Thyroid gland (tissue), 4 donors: Measurements from ENCODE around the gene MXI1. TPM values are rescaled to one million over a fixed set of nuclear protein-coding genes. Genes with fewer than 3 reads are reported as not detected.
A peak's percentile ranks its signal among the peaks of the same experiment; 100 is the strongest.

Experiments used
- DNase-seq, 2 donors: peaks; one replicate each; pipeline ENCODE4 v3.0.0-alpha.2; 2019
- H3K27ac ChIP-seq, 3 donors: fragments of 200-600 bp; sonication (generic); 1 replicate in 2 of 3; 2 replicates in 1 of 3; pipeline ENCODE4 v1.5.1; 2016 to 2019; ENCODE audit warnings: mild to moderate bottlenecking in 1 of 3, moderate library complexity in 1 of 3
- H3K27me3 ChIP-seq: fragments of 200-600 bp; sonication (generic); one replicate; pipeline ENCODE4 v1.5.1; 2019
- H3K36me3 ChIP-seq, 2 donors: fragments of 200-600 bp; sonication (generic); one replicate each; pipeline ENCODE4 v1.5.1; 2016 to 2019
- H3K4me1 ChIP-seq, 2 donors: fragments of 200-600 bp; sonication (generic); one replicate each; pipeline ENCODE4 v1.5.1; 2017 to 2019
- H3K4me3 ChIP-seq, 3 donors: fragments of 200-600 bp; sonication (generic); replicated peaks in 1 of 3; 1 replicate in 2 of 3; 2 replicates in 1 of 3; pipeline ENCODE4 v1.5.1; 2016; ENCODE audit warnings: mild to moderate bottlenecking in 1 of 3
- H3K9me3 ChIP-seq: fragments of 200-600 bp; sonication (generic); one replicate; pipeline ENCODE4 v1.5.1; 2017
- POLR2A ChIP-seq, 2 donors: fragments of 450-650 bp; IDR thresholded peaks; one replicate each; pipeline ENCODE4 v1.6.1; 2017; ENCODE audit warnings: antibody characterized with exemption in 2 of 2, mild to moderate bottlenecking in 2 of 2, moderate library complexity in 1 of 2
- WGBS, 2 donors: methylation state at CpG; one replicate each; pipeline ENCODE4 v1.1.5; 2017; 5-methylcytosine and 5-hydroxymethylcytosine counted together
- intact Hi-C: fragments of 100-400 bp; cut with DNase I; formaldehyde crosslinking; loops from one replicate; pipeline ENCODE4 v1.15.1; 2023
- total RNA-seq, 4 donors: library from RNA; depleted of rRNA; stranded (reverse); fragments of >200 nt; gene quantifications; one replicate each; pipeline ENCODE4 v1.2.3, GENCODE V29; 2016
- TF ChIP-seq, protein P1 (sequence below), 6 experiments: fragments of 200-600 bp in 3 of 6; fragments of 450-650 bp in 3 of 6; sonication (generic) in 3 of 6; IDR thresholded peaks; one replicate each; pipeline ENCODE4 v1.5.1; 2016 to 2019; ENCODE audit warnings: antibody characterized with exemption in 6 of 6, mild to moderate bottlenecking in 2 of 6, inconsistent platforms in 1 of 6, moderate library complexity in 1 of 6

Gene MXI1
- total RNA-seq, 4 donors from 2014 or later, result 51.2 to 136 (median 59.6) TPM

DNA sequence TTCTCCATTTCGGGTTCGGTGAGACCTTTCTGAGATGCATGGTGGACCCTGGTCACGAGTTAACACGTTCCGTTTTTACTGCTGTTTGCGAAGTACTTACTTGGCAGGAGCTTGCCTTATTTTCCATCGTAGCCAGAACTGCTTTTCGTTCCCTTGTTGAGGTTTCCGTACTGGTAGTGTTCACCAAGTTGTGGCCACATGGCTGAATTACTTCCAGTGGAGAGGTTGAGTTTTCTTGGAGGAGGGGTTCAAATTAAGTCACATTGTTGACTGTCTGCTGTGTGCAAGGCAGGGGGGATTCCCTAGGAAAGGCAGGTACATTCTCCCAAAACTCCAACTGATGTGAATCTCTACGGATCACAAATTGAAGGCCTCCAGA lies 4.0 kb downstream of the MXI1 start:
- Histone ChIP-seq H3K36me3 (no peaks in the 10 kb centered on the region), H3K27me3 (no peaks in the 10 kb centered on the region), H3K4me3 (peak overlapping the region in 2 of 3 donors; percentile 4 to 76), H3K9me3 (no peaks in the 10 kb centered on the region), H3K4me1 (peaks cover 6 to 11% of the 10 kb centered on the region in 2 donors), H3K27ac (peak overlapping the region in 2 of 3 donors; percentile 48 to 59)
- WGBS, 2 donors, result 8 to 10% methylated on average over 10 of the region's 10 CpGs
- no peak for DNase-seq
- intact Hi-C loops, result loop anchor here (5.0 kb wide), 2 partner anchors 204 to 329 kb away; partner anchors contain the start of gene ADD3
- TF ChIP-seq, protein P1, sequence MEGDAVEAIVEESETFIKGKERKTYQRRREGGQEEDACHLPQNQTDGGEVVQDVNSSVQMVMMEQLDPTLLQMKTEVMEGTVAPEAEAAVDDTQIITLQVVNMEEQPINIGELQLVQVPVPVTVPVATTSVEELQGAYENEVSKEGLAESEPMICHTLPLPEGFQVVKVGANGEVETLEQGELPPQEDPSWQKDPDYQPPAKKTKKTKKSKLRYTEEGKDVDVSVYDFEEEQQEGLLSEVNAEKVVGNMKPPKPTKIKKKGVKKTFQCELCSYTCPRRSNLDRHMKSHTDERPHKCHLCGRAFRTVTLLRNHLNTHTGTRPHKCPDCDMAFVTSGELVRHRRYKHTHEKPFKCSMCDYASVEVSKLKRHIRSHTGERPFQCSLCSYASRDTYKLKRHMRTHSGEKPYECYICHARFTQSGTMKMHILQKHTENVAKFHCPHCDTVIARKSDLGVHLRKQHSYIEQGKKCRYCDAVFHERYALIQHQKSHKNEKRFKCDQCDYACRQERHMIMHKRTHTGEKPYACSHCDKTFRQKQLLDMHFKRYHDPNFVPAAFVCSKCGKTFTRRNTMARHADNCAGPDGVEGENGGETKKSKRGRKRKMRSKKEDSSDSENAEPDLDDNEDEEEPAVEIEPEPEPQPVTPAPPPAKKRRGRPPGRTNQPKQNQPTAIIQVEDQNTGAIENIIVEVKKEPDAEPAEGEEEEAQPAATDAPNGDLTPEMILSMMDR (IDR thresholded peaks at IDR 0.05), result no peak
- TF ChIP-seq POLR2A (IDR thresholded peaks at IDR 0.05), result no peak

GRCh38 chr10:110212119-110213006 lies 5.0 kb downstream of the MXI1 start:
- Histone ChIP-seq H3K9me3 (no peaks in the 10 kb centered on the region), H3K27ac (no peak overlapping the region), H3K4me3 (no peak overlapping the region), H3K4me1 (peaks cover 6% of the 10 kb centered on the region in 2 donors), H3K36me3 (no peaks in the 10 kb centered on the region), H3K27me3 (no peaks in the 10 kb centered on the region)
- DNase-seq, result peak in 1 of 2 donors; percentile 9
- intact Hi-C loops, result loop anchor here (5.0 kb wide), 2 partner anchors 205 to 330 kb away; partner anchors contain the start of gene ADD3
- WGBS, 2 donors, result 79 to 85% methylated on average over 5 of the region's 5 CpGs
- TF ChIP-seq, protein P1 (IDR thresholded peaks at IDR 0.05), result no peak
- TF ChIP-seq POLR2A (IDR thresholded peaks at IDR 0.05), result peak in 1 of 2 donors; percentile 18

- Histone ChIP-seq H3K4me3 (no peak overlapping the region), H3K27ac (no peak overlapping the region)
These were observed 7.0 kb downstream of the MXI1 start for GRCh38 chr10:110214371-110214826.

GRCh38 chr10:110215286-110216170 lies 8.1 kb downstream of the MXI1 start:
- Histone ChIP-seq H3K9me3 (no peaks in the 10 kb centered on the region), H3K27ac (no peak overlapping the region), H3K27me3 (no peaks in the 10 kb centered on the region), H3K36me3 (no peaks in the 10 kb centered on the region), H3K4me3 (no peak overlapping the region), H3K4me1 (peaks cover 6 to 9% of the 10 kb centered on the region in 2 donors)
- 84 to 86% methylated on average over 4 to 5 of the region's 5 CpGs for WGBS, 2 donors
- DNase-seq, result no peak
- intact Hi-C loops, result no loop called here
- no peak for TF ChIP-seq POLR2A (IDR thresholded peaks at IDR 0.05)
- TF ChIP-seq, protein P1 (IDR thresholded peaks at IDR 0.05), result no peak

More at GRCh38 chr10:110214371-110214826, 7.0 kb downstream of the MXI1 start:
- Histone ChIP-seq H3K36me3 (no peaks in the 10 kb centered on the region), H3K9me3 (no peaks in the 10 kb centered on the region), H3K4me1 (peaks cover 6% of the 10 kb centered on the region in 2 donors), H3K27me3 (no peaks in the 10 kb centered on the region)
- 73 to 74% methylated on average over 3 of the region's 3 CpGs for WGBS, 2 donors
- TF ChIP-seq, protein P1 (IDR thresholded peaks at IDR 0.05), result no peak
- no peak for TF ChIP-seq POLR2A (IDR thresholded peaks at IDR 0.05)
- no peak for DNase-seq
- intact Hi-C loops, result loop anchor here (5.0 kb wide), 2 partner anchors 207 to 332 kb away; partner anchors contain the start of gene ADD3
